SK-N-SH (cell line): ENCODE results near the gene KLK2. TPM values are rescaled to one million over a fixed set of nuclear protein-coding genes. Genes with fewer than 3 reads are reported as not detected.

Source experiments
- CTCF ChIA-PET: fragments of 300-600, 350-600 bp; formaldehyde crosslinking; extraction: SDS; loops from one replicate; lab custom pipeline; 2021; lab: Yijun Ruan, JAX
- POLR2A ChIA-PET: fragments of 350-600 bp; sonication (Branson Sonifier 250); formaldehyde crosslinking; extraction: SDS; loops from one replicate; lab custom pipeline; 2020; ENCODE audit warnings: antibody characterized with exemption, inconsistent platforms; lab: Yijun Ruan, JAX
- DNase-seq: peaks from one replicate; pipeline ENCODE4 v3.0.0; 2012
- H2AFZ ChIP-seq: fragments of 200-600 bp; sonication (generic); 2 replicates; pipeline ENCODE4 v1.8.1; 2016; ENCODE audit warnings: antibody characterized with exemption, mild to moderate bottlenecking, low read depth
- H3F3A ChIP-seq: fragments of 200-600 bp; sonication (generic); replicated peaks from 2 replicates; pipeline ENCODE3; 2016; ENCODE audit warnings: antibody characterized with exemption, mild to moderate bottlenecking; ENCODE audit not compliant: insufficient read depth
- H3K27ac ChIP-seq, 2 experiments: fragments of 200-500 bp in 1 of 2; fragments of 200-600 bp in 1 of 2; sonication (Bioruptor generic) in 1 of 2; sonication (generic), shearing (Covaris generic) in 1 of 2; 2 replicates each; pipeline versions ENCODE4 v1.5.1 to v1.6.1; 2014 to 2016; ENCODE audit warnings: low read depth in 2 of 2, inconsistent platforms in 1 of 2, low read length in 1 of 2, mild to moderate bottlenecking in 1 of 2, mixed read lengths in 1 of 2
- H3K27me3 ChIP-seq: fragments of 200-600 bp; sonication (generic), shearing (Covaris generic); 2 replicates; pipeline ENCODE4 v1.6.1; 2016; ENCODE audit warnings: mixed run types; ENCODE audit not compliant: insufficient read depth
- H3K36me3 ChIP-seq, 2 experiments: fragments of 200-500 bp in 1 of 2; fragments of 200-600 bp in 1 of 2; sonication (Bioruptor generic) in 1 of 2; sonication (generic) in 1 of 2; replicated peaks in 1 of 2; 2 replicates each; pipeline versions ENCODE3 to v1.5.1; 2014 to 2016; ENCODE audit warnings: low read length in 1 of 2, mild to moderate bottlenecking in 1 of 2; ENCODE audit not compliant: insufficient read depth in 2 of 2, control insufficient read depth in 1 of 2
- H3K4me1 ChIP-seq, 2 experiments: fragments of 200-500 bp in 1 of 2; fragments of 200-600 bp in 1 of 2; sonication (Bioruptor generic) in 1 of 2; sonication (generic), shearing (Covaris generic) in 1 of 2; 2 replicates each; pipeline versions ENCODE4 v1.5.1 to v1.6.1; 2014 to 2016; ENCODE audit warnings: low read depth in 1 of 2, low read length in 1 of 2, mixed run types in 1 of 2; ENCODE audit not compliant: insufficient read depth in 2 of 2, control insufficient read depth in 1 of 2
- H3K4me2 ChIP-seq: fragments of 200-600 bp; sonication (generic), shearing (Covaris generic); 2 replicates; pipeline ENCODE4 v1.6.1; 2017; ENCODE audit warnings: mixed run types
- H3K4me3 ChIP-seq, 2 experiments: fragments of 200-500 bp in 1 of 2; fragments of 200-600 bp in 1 of 2; sonication (Bioruptor generic) in 1 of 2; sonication (generic), shearing (Covaris generic) in 1 of 2; 2 replicates each; pipeline versions ENCODE4 v1.5.1 to v1.8.1; 2014 to 2016; ENCODE audit warnings: low read depth in 2 of 2, inconsistent platforms in 1 of 2, low read length in 1 of 2, mild to moderate bottlenecking in 1 of 2, mixed read lengths in 1 of 2, moderate library complexity in 1 of 2
- H3K79me2 ChIP-seq: fragments of 200-600 bp; sonication (generic); 2 replicates; pipeline ENCODE4 v1.8.1; 2017; ENCODE audit warnings: mild to moderate bottlenecking; ENCODE audit not compliant: insufficient read depth
- H3K9ac ChIP-seq: fragments of 200-600 bp; sonication (generic); 2 replicates; pipeline ENCODE4 v1.6.1; 2017; ENCODE audit warnings: mixed run types
- H3K9me2 ChIP-seq: fragments of 200-600 bp; sonication (generic); 2 replicates; pipeline ENCODE4 v1.6.1; 2017; ENCODE audit warnings: mixed run types
- H3K9me3 ChIP-seq: fragments of 200-600 bp; sonication (generic); 2 replicates; pipeline ENCODE4 v1.6.1; 2017; ENCODE audit warnings: mixed run types, mild to moderate bottlenecking, moderate library complexity
- H4K20me1 ChIP-seq: fragments of 200-600 bp; sonication (generic); 2 replicates; pipeline ENCODE4 v1.6.1; 2017; ENCODE audit warnings: mild to moderate bottlenecking, mixed run types; ENCODE audit not compliant: insufficient read depth
- ELF1 ChIP-seq: IDR thresholded peaks from 2 replicates; pipeline ENCODE4 v1.4.0; 2012
- FOSL2 ChIP-seq: IDR thresholded peaks from 2 replicates; pipeline ENCODE4 v1.4.0; 2012; ENCODE audit warnings: low read depth, mild to moderate bottlenecking, moderate library complexity, borderline replicate concordance
- FOXM1 ChIP-seq: IDR thresholded peaks from 2 replicates; pipeline ENCODE4 v1.4.0; 2012; ENCODE audit warnings: low read depth, mild to moderate bottlenecking
- IRF3 ChIP-seq: fragments of 150-350 bp; IDR thresholded peaks from 2 replicates; pipeline ENCODE4 v1.6.1; 2016; ENCODE audit warnings: mild to moderate bottlenecking, low read depth, low read length
- NFIC ChIP-seq: IDR thresholded peaks from 2 replicates; pipeline ENCODE4 v1.4.0; 2012; ENCODE audit warnings: borderline replicate concordance
- NRF1 ChIP-seq: IDR thresholded peaks from 2 replicates; pipeline ENCODE4 v1.6.1; 2012; ENCODE audit warnings: low read depth, mild to moderate bottlenecking, low read length
- RCOR1 ChIP-seq: fragments of 150-350 bp; IDR thresholded peaks from 2 replicates; pipeline ENCODE4 v1.6.1; 2017; ENCODE audit warnings: antibody characterized with exemption, low read length
- SIN3A ChIP-seq: IDR thresholded peaks from 2 replicates; pipeline ENCODE4 v1.6.1; 2012; ENCODE audit warnings: low read depth, mild to moderate bottlenecking, low read length, moderate library complexity, borderline replicate concordance
- TAF1 ChIP-seq: IDR thresholded peaks from 2 replicates; pipeline ENCODE4 v1.6.1; 2012; ENCODE audit warnings: low read depth, mild to moderate bottlenecking, low read length, moderate library complexity, borderline replicate concordance
- TEAD4 ChIP-seq: IDR thresholded peaks from 2 replicates; pipeline ENCODE4 v1.4.0; 2012; ENCODE audit warnings: mild to moderate bottlenecking, borderline replicate concordance; ENCODE audit not compliant: insufficient read depth
- YY1 ChIP-seq: IDR thresholded peaks from 2 replicates; pipeline ENCODE4 v1.4.0; 2012; ENCODE audit warnings: low read depth, mild to moderate bottlenecking
- ZBTB33 ChIP-seq: IDR thresholded peaks from 2 replicates; pipeline ENCODE4 v1.4.0; 2012; ENCODE audit warnings: low read depth, borderline replicate concordance
- WGBS: methylation state at CpG from one replicate; pipeline ENCODE4 v1.1.6; 2017; ENCODE audit warnings: low lambda C conversion rate; 5-methylcytosine and 5-hydroxymethylcytosine counted together
- polyA plus RNA-seq, 3 experiments: library from polyadenylated mRNA; depleted of rRNA; stranded (reverse); fragments of >200 nt; gene quantifications; 2 replicates each; pipeline ENCODE4 v1.2.3, GENCODE V29; 2012
- TF ChIP-seq, protein P1 (sequence below): IDR thresholded peaks from 2 replicates; pipeline ENCODE4 v1.4.0; 2012; ENCODE audit warnings: low read depth

KLK2 gene
- polyA plus RNA-seq, 1 of the 3 experiments (the other 2 are of a cell fraction) = 0.15 TPM

- no peak overlapping the region for H3K4me2 ChIP-seq
- no peaks in the 10 kb centered on the region for H3K79me2 ChIP-seq
- no peaks in the 10 kb centered on the region for H3K36me3 ChIP-seq
- no peaks in the 10 kb centered on the region for H3F3A ChIP-seq
- no peaks in the 10 kb centered on the region for H3K4me1 ChIP-seq
- H2AFZ ChIP-seq = no peak overlapping the region
- ChIA-PET CTCF (interaction anchor here (1.2 kb wide), 1 partner anchor 15 kb away, joined by 4 read pairs; no protein-coding TSS in a partner anchor), POLR2A (no interaction called here)
- no peak overlapping the region for H3K9ac ChIP-seq
- DNase-seq = no peak
- H3K4me3 ChIP-seq = no peak overlapping the region
- 7% methylated on average over 5 of the region's 5 CpGs for WGBS
- H4K20me1 ChIP-seq = no peaks in the 10 kb centered on the region
- TF ChIP-seq, protein P1, sequence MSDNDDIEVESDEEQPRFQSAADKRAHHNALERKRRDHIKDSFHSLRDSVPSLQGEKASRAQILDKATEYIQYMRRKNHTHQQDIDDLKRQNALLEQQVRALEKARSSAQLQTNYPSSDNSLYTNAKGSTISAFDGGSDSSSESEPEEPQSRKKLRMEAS = no peak
- TF ChIP-seq SIN3A (no peak), NFIC (no peak), TAF1 (no peak), NRF1 (no peak), IRF3 (no peak)
- peaks cover 58% of the 10 kb centered on the region for H3K27me3 ChIP-seq
- H3K9me2 ChIP-seq = no peaks in the 10 kb centered on the region
- H3K9me3 ChIP-seq = no peaks in the 10 kb centered on the region
- H3K27ac ChIP-seq = no peak overlapping the region
Observed at GRCh38 chr19:50878851-50879250, 5.6 kb downstream of the KLK2 start.

GRCh38 chr19:50880241-50880640, 7.0 kb downstream of the KLK2 start:
- no peaks in the 10 kb centered on the region for H3K79me2 ChIP-seq
- no peak for DNase-seq
- H3K27me3 ChIP-seq = peaks cover 44% of the 10 kb centered on the region
- no peak overlapping the region for H3K4me2 ChIP-seq
- no peak overlapping the region for H3K9ac ChIP-seq
- H3K4me1 ChIP-seq = no peaks in the 10 kb centered on the region
- WGBS = 9% methylated on average over 5 of the region's 5 CpGs
- TF ChIP-seq ELF1 (no peak), NRF1 (no peak), ZBTB33 (no peak), TAF1 (no peak), TEAD4 (no peak), FOSL2 (no peak), FOXM1 (no peak), RCOR1 (no peak), YY1 (no peak)
- H3K36me3 ChIP-seq = no peaks in the 10 kb centered on the region
- no peaks in the 10 kb centered on the region for H4K20me1 ChIP-seq
- H3K27ac ChIP-seq = no peak overlapping the region
- H2AFZ ChIP-seq = no peak overlapping the region
- H3K4me3 ChIP-seq = no peak overlapping the region
- POLR2A ChIA-PET = no interaction called here
- H3K9me3 ChIP-seq = no peaks in the 10 kb centered on the region
- CTCF ChIA-PET = no interaction called here
- H3F3A ChIP-seq = no peaks in the 10 kb centered on the region
- no peaks in the 10 kb centered on the region for H3K9me2 ChIP-seq
